Osteocyte (in vitro differentiated cells): ENCODE results near the gene DLGAP4. TPM values are rescaled to one million over a fixed set of nuclear protein-coding genes. Genes with fewer than 3 reads are reported as not detected.

Experiments
- DNase-seq: peaks from one replicate; pipeline ENCODE4 v3.0.0; 2021; ENCODE audit warnings: mixed read lengths; ENCODE audit not compliant: unreplicated experiment; ENCODE audit errors: extremely low spot score
- H3K27ac Mint-ChIP-seq: one replicate; pipeline ENCODE4 v1.8.0; 2021; ENCODE audit warnings: mild to moderate bottlenecking, mixed read lengths; ENCODE audit not compliant: unreplicated experiment
- H3K27me3 Mint-ChIP-seq: one replicate; pipeline ENCODE4 v1.8.0; 2021; ENCODE audit warnings: mixed read lengths; ENCODE audit not compliant: unreplicated experiment
- H3K36me3 Mint-ChIP-seq: one replicate; pipeline ENCODE4 v1.8.0; 2021; ENCODE audit warnings: mixed read lengths; ENCODE audit not compliant: unreplicated experiment
- H3K4me1 Mint-ChIP-seq: one replicate; pipeline ENCODE4 v1.8.0; 2021; ENCODE audit warnings: mixed read lengths; ENCODE audit not compliant: unreplicated experiment
- H3K4me3 Mint-ChIP-seq: one replicate; pipeline ENCODE4 v1.8.0; 2021; ENCODE audit warnings: mild to moderate bottlenecking, moderate library complexity, mixed read lengths; ENCODE audit not compliant: unreplicated experiment
- H3K9me3 Mint-ChIP-seq: one replicate; pipeline ENCODE4 v1.8.0; 2021; ENCODE audit warnings: mixed read lengths; ENCODE audit not compliant: unreplicated experiment
- CTCF ChIP-seq: fragments of 200-600 bp; sonication (generic); IDR thresholded peaks from 2 replicates; pipeline ENCODE4 v1.5.0; 2021; ENCODE audit warnings: antibody characterized with exemption, mild to moderate bottlenecking, moderate library complexity
- total RNA-seq: library from RNA; stranded (reverse); gene quantifications from 2 replicates; pipeline ENCODE4 v1.2.1, GENCODE V29; 2021

The DLGAP4 gene
- total RNA-seq, 1 donor from 2014 or later, result 134 TPM

- DNase-seq, result no peak
- no peak overlapping the region for H3K4me3 Mint-ChIP-seq
Observed at GRCh38 chr20:36544134-36545018, 238.2 kb downstream of the DLGAP4 start.

GRCh38 chr20:36546111-36546736, 240.1 kb downstream of the DLGAP4 start:
- DNase-seq, result no peak
- peaks cover 31% of the 10 kb centered on the region for H3K4me1 Mint-ChIP-seq
- no peaks in the 10 kb centered on the region for H3K9me3 Mint-ChIP-seq
- H3K27me3 Mint-ChIP-seq, result no peaks in the 10 kb centered on the region
- no peak for TF ChIP-seq CTCF
- H3K36me3 Mint-ChIP-seq, result peaks cover 8% of the 10 kb centered on the region
- H3K27ac Mint-ChIP-seq, result peak overlapping the region; percentile 61
- H3K4me3 Mint-ChIP-seq, result no peak overlapping the region

More at GRCh38 chr20:36544134-36545018, 238.2 kb downstream of the DLGAP4 start:
- Mint-ChIP-seq H3K9me3 (no peaks in the 10 kb centered on the region), H3K27ac (no peak overlapping the region), H3K4me1 (peaks cover 38% of the 10 kb centered on the region), H3K27me3 (no peaks in the 10 kb centered on the region), H3K36me3 (peaks cover 8% of the 10 kb centered on the region)
- no peak for TF ChIP-seq CTCF

- H3K36me3 Mint-ChIP-seq, result peaks cover 8% of the 10 kb centered on the region
- no peak overlapping the region for H3K27ac Mint-ChIP-seq
- DNase-seq, result no peak
- no peaks in the 10 kb centered on the region for H3K27me3 Mint-ChIP-seq
- no peak for TF ChIP-seq CTCF
- H3K9me3 Mint-ChIP-seq, result no peaks in the 10 kb centered on the region
- H3K4me1 Mint-ChIP-seq, result peaks cover 27% of the 10 kb centered on the region
- no peak overlapping the region for H3K4me3 Mint-ChIP-seq
Observed at GRCh38 chr20:36547186-36548005, 241.3 kb downstream of the DLGAP4 start.

- H3K4me1 Mint-ChIP-seq, result peaks cover 21% of the 10 kb centered on the region
- H3K27me3 Mint-ChIP-seq, result no peaks in the 10 kb centered on the region
- no peak overlapping the region for H3K4me3 Mint-ChIP-seq
- DNase-seq, result no peak
- H3K27ac Mint-ChIP-seq, result peak overlapping the region; percentile 59
- H3K36me3 Mint-ChIP-seq, result peaks cover 8% of the 10 kb centered on the region
- no peaks in the 10 kb centered on the region for H3K9me3 Mint-ChIP-seq
- TF ChIP-seq CTCF, result peak; percentile 27
Observed at GRCh38 chr20:36548006-36548315, 241.8 kb downstream of the DLGAP4 start.
